Left lung (tissue), 10 donors: ENCODE results near the gene MEF2C. TPM values are rescaled to one million over a fixed set of nuclear protein-coding genes. Genes with fewer than 3 reads are reported as not detected.
"Not testable (repeated sequence)": the region's sequence is repeated elsewhere in the genome, so short reads cannot be mapped to it uniquely, and the experiment has no call there.

ENCODE experiments used
- ATAC-seq: fragments of 200-7000 bp; cut with Tn5 transposase; one replicate; pipeline ENCODE4 v1.9.1; 2020; ENCODE audit warnings: moderate library complexity
- DNase-seq, 4 donors: peaks; one replicate each; pipeline ENCODE4 v3.0.0-alpha.2; 2013 to 2020
- H3K27ac ChIP-seq, 2 donors: fragments of 200-600 bp; sonication (generic) in 1 of 2; one replicate each; pipeline versions ENCODE4 v1.5.0 to v1.8.0; 2020 to 2021
- H3K27me3 ChIP-seq, 2 donors: fragments of 200-600 bp; sonication (generic) in 1 of 2; one replicate each; pipeline versions ENCODE4 v1.5.0 to v1.8.0; 2020 to 2021
- H3K36me3 ChIP-seq, 2 donors: fragments of 200-600 bp; sonication (generic) in 1 of 2; one replicate each; pipeline versions ENCODE4 v1.5.0 to v1.8.0; 2020 to 2021
- H3K4me1 ChIP-seq, 2 donors: fragments of 200-600 bp; one replicate each; pipeline ENCODE4 v1.8.0; 2021
- H3K4me3 ChIP-seq, 2 donors: fragments of 200-600 bp; sonication (generic) in 1 of 2; one replicate each; pipeline versions ENCODE4 v1.5.0 to v1.8.0; 2020 to 2021; ENCODE audit warnings: mild to moderate bottlenecking in 1 of 2
- H3K9me3 ChIP-seq, 2 donors: fragments of 200-600 bp; sonication (generic) in 1 of 2; one replicate each; pipeline versions ENCODE4 v1.5.0 to v1.8.0; 2020 to 2021
- CTCF ChIP-seq, 2 donors: fragments of 200-600 bp; sonication (generic) in 1 of 2; IDR thresholded peaks; one replicate each; pipeline versions ENCODE4 v1.5.0 to v1.8.0; 2021; ENCODE audit warnings: antibody characterized with exemption in 2 of 2
- intact Hi-C, 2 donors: fragments of 100-400 bp; cut with DNase I; formaldehyde crosslinking; loops; one replicate each; pipeline versions ENCODE4 v1.11.2 to v1.14.2; 2022
- polyA plus RNA-seq, 6 donors: library from polyadenylated mRNA; unstranded; fragments of 120-200 nt; gene quantifications; one replicate each; pipeline ENCODE4 v1.2.1, GENCODE V29; 2013; ENCODE audit not compliant: insufficient read length in 6 of 6
- total RNA-seq, 2 donors: library from RNA; stranded (reverse); fragmentation: NEBNext Ultra II Directional; extraction: Animal tissue kit (Norgen Biotek cat#: 25700); gene quantifications; one replicate each; pipeline ENCODE4 v1.2.1, GENCODE V29; 2021
- donor health status: DM: no; HTN: yes; CAD: no.
- donor health status: DM: no; HTN: no; CAD: no.

The MEF2C gene
- total and polyA plus RNA-seq, 8 donors, result 45.7 to 97.3 (median 81.5) TPM

- DNase-seq, result no peak
- Histone ChIP-seq H3K36me3 (no peaks in the 10 kb centered on the region), H3K27me3 (no peaks in the 10 kb centered on the region), H3K27ac (no peak overlapping the region), H3K9me3 (no peaks in the 10 kb centered on the region), H3K4me1 (no peaks in the 10 kb centered on the region), H3K4me3 (no peak overlapping the region)
- intact Hi-C loops, result no loop called here
- no peak for TF ChIP-seq CTCF (IDR thresholded peaks at IDR 0.05)
- peak; percentile 84 for ATAC-seq
Measured at GRCh38 chr5:88861231-88861630, 21.8 kb downstream of the MEF2C start.

- no peak for TF ChIP-seq CTCF (IDR thresholded peaks at IDR 0.05)
- ATAC-seq (no peak), DNase-seq (no peak)
- H3K9me3 ChIP-seq, result peaks cover 0 to 4% of the 10 kb centered on the region in 2 donors
- H3K27me3 ChIP-seq, result no peaks in the 10 kb centered on the region
- no peak overlapping the region for H3K27ac ChIP-seq
- no peaks in the 10 kb centered on the region for H3K36me3 ChIP-seq
- no peaks in the 10 kb centered on the region for H3K4me1 ChIP-seq
- no peak overlapping the region for H3K4me3 ChIP-seq
- intact Hi-C loops, result no loop called here
Measured at GRCh38 chr5:88860501-88860900, 22.5 kb downstream of the MEF2C start.

- H3K4me3 ChIP-seq, result no peak overlapping the region
- H3K36me3 ChIP-seq, result no peaks in the 10 kb centered on the region
- no peaks in the 10 kb centered on the region for H3K4me1 ChIP-seq
- peaks cover 0 to 4% of the 10 kb centered on the region in 2 donors for H3K9me3 ChIP-seq
- DNase-seq (no peak), ATAC-seq (no peak)
- intact Hi-C loops, result no loop called here
- no peaks in the 10 kb centered on the region for H3K27me3 ChIP-seq
- H3K27ac ChIP-seq, result no peak overlapping the region
- no peak for TF ChIP-seq CTCF (IDR thresholded peaks at IDR 0.05)
Measured at GRCh38 chr5:88858392-88858791, 24.6 kb downstream of the MEF2C start.

- not testable (repeated sequence) for ATAC-seq
Measured at GRCh38 chr5:88856381-88856780, 26.6 kb downstream of the MEF2C start.

GRCh38 chr5:88854769-88855168, 28.2 kb downstream of the MEF2C start:
- peaks cover 0 to 4% of the 10 kb centered on the region in 2 donors for H3K9me3 ChIP-seq
- H3K4me3 ChIP-seq, result no peak overlapping the region
- DNase-seq (no peak), ATAC-seq (no peak)
- H3K27me3 ChIP-seq, result no peaks in the 10 kb centered on the region
- H3K4me1 ChIP-seq, result peaks cover 0 to 5% of the 10 kb centered on the region in 2 donors
- no peaks in the 10 kb centered on the region for H3K36me3 ChIP-seq
- no peak for TF ChIP-seq CTCF (IDR thresholded peaks at IDR 0.05)
- intact Hi-C loops, result no loop called here
- no peak overlapping the region for H3K27ac ChIP-seq

More at GRCh38 chr5:88856381-88856780, 26.6 kb downstream of the MEF2C start:
- H3K4me3 ChIP-seq, H3K36me3 ChIP-seq, DNase-seq, H3K4me1 ChIP-seq, H3K27ac ChIP-seq, H3K27me3 ChIP-seq, intact Hi-C loops, H3K9me3 ChIP-seq: not testable (repeated sequence)

- TF ChIP-seq CTCF (IDR thresholded peaks at IDR 0.05), result no peak
- Histone ChIP-seq H3K27me3 (no peaks in the 10 kb centered on the region), H3K4me3 (no peak overlapping the region), H3K4me1 (peaks cover 0 to 26% of the 10 kb centered on the region in 2 donors), H3K27ac (no peak overlapping the region), H3K9me3 (no peaks in the 10 kb centered on the region), H3K36me3 (no peaks in the 10 kb centered on the region)
- DNase-seq (no peak), ATAC-seq (no peak)
- intact Hi-C loops, result no loop called here
Measured at GRCh38 chr5:88847420-88847819, 35.6 kb downstream of the MEF2C start.
